Right lobe of liver (tissue), 4 donors: ENCODE measurements around the gene KRT28.

Source experiments
- CTCF ChIP-seq, 4 donors: fragments of 200-600 bp in 3 of 4; fragments of 450-650 bp in 1 of 4; IDR thresholded peaks; one replicate each; pipeline versions ENCODE4 v1.5.1 to v1.8.0; 2016 to 2022; ENCODE audit warnings: antibody characterized with exemption in 4 of 4, mild to moderate bottlenecking in 2 of 4
- POLR2A ChIP-seq: fragments of 450-650 bp; IDR thresholded peaks from one replicate; pipeline ENCODE4 v1.6.1; 2017; ENCODE audit warnings: antibody characterized with exemption, mild to moderate bottlenecking
- donor health status: DM: no; HTN: no; CAD: no.
- donor health status: DM: no; HTN: no; CAD: no.
- donor health status: DM: no; HTN: yes; CAD: no.

- no peak for TF ChIP-seq CTCF (IDR thresholded peaks at IDR 0.05)
- TF ChIP-seq POLR2A: no peak
Observed at GRCh38 chr17:40782450-40782849, 17.3 kb downstream of the KRT28 start, which contains the start of gene KRT27.
